Activated naive CD4-positive, alpha-beta T cell (primary cell): ENCODE measurements around the gene VWA3B.
"Not testable (repeated sequence)": the region's sequence is repeated elsewhere in the genome, so short reads cannot be mapped to it uniquely, and the experiment has no call there.

Source experiments
- DNase-seq, 4 experiments: peaks; one replicate each; lab custom pipeline; 2025; lab: John Stamatoyannopoulos, UW

VWA3B gene

DNA sequence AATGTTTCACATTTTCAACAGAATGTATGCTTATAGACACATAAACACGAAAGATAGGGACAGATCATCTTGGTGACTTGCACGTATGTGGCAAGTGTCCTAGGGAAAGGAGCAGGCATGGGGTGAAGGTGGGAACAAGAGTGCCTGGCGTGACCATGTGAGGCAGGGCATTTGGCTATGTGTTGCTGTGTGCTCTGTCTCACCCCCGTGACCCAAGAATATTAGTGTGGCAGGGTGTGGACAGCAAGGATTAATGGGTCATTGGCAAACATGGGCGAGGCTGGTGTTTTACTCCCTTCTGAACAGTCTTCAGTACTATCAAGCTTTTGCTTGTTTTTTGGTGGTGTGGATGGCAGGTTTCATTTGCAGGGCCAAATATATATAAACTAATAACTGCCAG, 1.3 kb upstream of the VWA3B start:
- DNase-seq = no peak

DNA sequence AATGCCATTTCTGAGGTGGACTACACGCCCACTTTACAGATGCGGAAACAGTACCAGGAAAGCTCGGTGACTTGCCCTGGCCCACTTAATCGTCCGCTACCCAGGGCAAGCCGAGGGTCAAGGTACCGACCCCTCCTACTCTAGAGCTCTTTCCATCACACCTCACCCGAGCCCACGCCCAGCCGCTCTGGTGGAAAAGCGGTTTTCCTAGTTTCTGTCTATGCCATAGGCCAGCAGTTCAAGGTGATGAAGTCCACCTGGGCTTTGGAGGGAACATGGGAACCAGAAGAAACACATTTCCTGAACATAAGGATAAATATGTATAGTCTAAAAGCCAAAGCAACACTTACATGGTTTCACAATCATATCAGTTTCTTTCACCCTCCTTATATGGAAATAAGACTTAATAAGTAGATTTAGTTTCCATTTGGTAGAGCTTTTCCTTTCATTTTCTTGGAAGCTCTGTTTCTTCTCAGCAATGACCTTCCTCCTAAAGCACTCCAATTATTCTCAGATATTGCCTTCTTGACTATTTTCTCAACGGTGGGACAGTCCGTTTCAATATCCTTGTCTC, 567 bp downstream of the VWA3B start:
- no peak for DNase-seq

DNA sequence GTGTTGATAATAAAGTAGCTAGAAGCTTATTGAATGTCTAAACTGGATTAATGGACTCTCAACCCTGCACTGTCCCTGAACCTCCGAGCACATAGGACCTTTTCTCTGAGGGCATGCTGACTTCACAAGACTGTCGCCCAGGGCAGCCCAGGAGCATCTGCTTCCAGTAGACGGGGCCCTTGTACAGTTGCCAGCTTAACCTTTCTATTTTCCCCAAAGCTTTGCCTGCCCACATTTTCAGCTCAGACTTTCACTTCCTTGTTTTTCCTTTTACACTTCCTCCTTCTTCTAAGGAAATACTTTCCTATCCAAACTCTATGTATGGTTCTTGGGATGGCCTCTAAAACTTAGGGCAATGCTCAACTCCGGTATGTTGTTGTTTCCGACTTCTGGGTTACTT, 1.3 kb downstream of the VWA3B start:
- no peak for DNase-seq

DNA sequence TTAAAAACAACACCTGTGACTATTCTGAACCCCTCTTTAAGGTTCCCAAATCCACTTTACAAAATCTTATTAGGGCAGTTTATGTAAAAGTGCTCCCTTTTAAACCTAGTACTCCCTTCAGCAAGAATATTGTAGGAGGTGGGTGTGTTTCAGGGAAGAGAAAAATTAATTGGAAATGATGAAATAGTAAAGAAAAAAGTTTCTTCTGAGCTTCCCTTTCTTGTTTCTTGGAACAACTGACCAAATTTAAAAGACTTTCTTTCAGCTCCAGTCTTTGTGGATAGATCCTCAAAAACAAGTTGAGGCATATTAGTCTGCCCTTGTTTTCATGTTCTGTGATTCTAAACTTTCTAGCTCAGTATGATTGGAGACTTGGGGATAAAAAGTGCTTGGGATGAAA, 3.0 kb downstream of the VWA3B start:
- DNase-seq = no peak

DNA sequence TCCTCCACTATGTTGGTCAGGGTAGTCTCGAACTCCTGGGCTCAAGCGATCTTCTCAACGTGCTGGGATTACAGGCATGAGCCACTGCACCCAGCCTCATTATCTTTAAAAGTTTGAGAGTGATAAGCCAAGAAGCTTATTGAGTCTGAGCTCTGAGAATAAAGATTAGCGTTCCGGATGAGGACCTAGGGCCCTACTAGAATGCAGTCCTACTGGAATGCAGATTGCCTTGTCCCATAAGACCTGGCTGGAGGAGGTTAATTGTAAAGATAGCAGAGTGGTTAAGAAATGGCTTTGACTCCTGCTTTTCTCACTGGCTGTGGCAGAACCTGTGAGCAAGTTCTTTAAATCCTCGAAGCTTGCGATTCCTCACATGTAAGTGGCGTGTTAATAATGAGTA, 4.0 kb downstream of the VWA3B start:
- DNase-seq = no peak

DNA sequence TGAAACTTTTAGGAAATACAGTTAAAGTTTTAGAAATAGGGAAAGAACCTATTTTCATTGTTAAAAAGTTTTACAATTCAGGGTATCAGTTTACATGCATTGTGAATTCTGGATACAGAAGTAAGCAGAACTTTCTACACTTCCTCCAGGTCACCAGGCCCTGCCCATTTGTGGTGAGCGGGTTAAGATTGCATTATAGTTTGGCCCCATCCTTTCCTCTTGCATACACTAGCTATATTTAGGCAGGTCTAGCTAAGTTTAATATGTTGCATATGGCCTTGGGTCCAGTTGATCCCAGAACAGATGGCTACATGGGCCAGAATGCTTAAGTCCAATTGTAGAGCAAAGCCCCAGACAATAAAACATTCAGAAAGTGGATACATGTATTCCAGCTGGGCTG, 4.8 kb downstream of the VWA3B start:
- DNase-seq = no peak

DNA sequence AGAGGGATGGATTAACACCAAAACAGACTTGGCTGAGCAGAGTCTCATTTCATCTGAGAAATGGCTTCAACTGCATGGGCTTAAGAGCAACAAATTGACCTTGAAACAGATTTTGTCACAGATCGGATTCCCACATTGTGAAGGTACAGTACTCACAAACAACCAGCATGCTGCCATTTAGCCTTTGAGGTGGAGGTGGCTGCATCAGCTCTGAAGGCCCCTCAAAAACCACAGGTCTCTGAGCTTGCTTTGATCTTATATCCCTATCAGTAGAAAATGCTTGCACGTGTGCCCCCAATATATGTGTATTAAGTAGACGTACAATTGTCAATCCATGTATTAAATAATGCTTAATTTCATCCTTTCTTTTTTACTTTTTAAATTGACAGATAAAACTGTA, 6.2 kb downstream of the VWA3B start:
- DNase-seq = no peak

DNA sequence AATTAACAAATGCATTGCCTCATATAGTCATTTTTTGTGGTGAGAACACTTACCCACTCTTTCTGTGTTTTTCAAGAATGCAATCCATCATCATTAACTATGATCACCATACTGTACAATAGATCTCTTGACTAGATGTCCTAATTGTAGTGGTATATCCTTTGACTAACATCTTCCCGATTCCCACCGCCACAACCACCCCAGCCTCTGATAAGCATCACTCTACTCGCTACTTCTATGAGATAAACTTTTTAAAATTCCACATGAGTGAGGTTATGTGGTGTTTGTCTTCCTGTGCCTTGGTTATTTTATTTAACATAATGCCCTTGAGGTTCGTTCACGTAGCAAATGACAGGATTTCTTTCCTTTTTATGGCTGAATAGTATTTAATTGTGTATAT, 6.6 kb downstream of the VWA3B start:
- DNase-seq = no peak

DNA sequence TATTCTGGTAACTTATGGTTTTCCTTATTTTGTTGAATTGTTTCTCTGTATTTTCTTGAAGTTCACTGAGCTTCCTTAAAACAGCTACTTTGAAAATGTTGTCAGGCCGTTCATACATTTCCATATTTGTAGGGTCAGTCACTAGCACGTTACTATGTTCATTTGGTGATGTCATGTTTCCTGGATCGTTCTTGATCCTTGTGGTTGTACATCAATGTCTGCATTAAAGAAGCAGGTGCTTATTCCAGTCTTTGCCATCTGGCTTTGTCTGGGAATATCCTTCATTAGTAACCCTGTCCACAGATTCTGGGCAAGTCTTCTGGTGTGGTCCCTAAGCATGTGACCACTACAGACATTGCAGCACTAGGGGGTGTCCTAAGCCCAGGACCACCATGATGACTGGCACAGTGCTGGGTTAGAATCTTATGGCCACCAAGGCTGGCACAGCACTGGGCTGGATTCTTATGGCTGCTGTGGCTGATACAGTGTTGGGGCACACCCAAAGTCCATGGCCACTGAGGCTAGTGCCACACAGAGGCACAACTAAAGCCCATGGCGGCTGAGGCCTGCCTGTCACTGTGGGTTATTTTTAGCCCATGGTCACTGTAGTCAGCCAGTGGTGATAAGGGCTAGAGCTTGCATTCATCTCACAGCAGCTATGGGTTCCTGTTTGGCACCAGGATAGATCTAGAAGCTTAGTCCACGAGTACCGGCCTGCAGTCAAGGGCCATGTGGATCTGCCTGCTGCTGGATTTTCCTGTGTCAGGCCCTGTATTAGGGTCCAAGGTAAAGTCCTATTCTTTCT, 13.2 kb downstream of the VWA3B start:
- DNase-seq = no peak

DNA sequence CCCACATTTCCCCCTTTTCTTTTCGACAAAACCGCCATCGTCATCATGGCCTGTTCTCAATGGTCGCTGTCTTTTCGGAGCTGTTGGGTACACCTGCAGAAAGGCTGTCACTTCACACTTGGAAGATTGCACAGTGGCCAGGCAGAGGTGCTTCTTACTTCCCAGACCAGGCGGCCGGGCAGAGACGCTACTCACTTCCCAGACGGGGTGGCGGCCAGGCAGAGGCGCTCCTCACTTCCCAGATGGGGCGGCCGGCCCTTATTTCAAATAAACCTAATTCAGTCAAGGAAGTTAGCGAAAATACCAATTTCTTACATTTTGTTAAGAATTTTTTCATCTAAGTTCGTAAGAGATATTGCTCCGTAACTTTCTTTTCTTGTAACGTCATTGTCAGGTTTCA, 15.3 kb downstream of the VWA3B start:
- not testable (repeated sequence) for DNase-seq

DNA sequence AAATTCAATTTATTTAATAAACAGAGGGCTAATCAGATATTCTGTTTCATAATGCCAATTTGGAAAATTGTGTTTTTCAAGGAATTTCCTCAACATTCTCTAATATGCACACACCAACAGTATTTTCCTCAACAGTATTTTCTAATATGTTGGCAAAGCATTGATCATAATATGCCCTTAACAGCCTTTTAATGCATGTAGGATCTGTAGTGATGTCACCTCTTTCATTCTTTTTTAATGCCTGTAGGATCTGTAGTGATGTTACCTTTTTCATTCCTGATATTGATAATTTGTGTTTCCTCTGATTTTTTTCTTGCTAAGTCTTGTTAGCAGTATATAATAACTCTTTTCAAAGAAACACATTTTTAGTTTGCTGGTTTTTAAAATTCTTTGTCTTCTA, 15.9 kb downstream of the VWA3B start:
- DNase-seq = no peak

DNA sequence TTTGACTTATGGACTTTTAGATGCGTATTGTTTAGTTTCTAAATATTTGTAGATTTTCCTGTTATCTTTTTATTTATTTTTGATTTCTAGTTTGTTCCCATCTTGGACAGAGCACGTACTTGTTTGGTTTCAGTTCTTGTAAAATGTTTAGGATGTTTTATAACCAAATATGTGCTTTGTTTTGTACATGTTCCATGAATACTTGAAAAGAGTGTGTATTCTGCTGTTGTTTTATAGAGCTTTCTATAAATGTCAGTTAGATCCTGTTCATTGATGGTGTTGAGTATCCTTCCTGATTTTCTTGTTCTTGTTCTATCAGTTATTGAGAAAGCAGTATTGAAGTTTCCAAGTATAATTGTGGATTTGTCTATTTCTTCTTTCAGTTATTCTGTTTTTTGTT, 21.1 kb downstream of the VWA3B start:
- DNase-seq = no peak

DNA sequence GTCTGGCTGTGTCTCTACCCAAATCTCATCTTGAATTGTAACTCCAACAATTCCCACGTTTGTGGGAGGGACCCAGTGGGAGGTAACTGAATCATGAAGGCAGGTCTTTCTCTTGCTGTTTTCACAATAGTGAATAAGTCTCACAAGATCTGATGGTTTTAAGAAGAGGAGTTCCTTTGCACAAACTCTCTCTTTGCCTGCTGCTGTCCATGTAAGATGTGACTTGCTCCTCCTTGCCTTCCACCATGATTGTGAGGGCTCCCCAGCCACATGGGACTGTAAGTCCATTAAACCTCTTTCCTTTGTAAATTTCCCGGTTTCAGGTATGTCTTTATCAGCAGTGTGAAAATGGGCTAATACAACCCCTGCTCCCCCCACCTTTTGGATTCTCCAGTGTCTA, 23.8 kb downstream of the VWA3B start:
- DNase-seq = no peak

DNA sequence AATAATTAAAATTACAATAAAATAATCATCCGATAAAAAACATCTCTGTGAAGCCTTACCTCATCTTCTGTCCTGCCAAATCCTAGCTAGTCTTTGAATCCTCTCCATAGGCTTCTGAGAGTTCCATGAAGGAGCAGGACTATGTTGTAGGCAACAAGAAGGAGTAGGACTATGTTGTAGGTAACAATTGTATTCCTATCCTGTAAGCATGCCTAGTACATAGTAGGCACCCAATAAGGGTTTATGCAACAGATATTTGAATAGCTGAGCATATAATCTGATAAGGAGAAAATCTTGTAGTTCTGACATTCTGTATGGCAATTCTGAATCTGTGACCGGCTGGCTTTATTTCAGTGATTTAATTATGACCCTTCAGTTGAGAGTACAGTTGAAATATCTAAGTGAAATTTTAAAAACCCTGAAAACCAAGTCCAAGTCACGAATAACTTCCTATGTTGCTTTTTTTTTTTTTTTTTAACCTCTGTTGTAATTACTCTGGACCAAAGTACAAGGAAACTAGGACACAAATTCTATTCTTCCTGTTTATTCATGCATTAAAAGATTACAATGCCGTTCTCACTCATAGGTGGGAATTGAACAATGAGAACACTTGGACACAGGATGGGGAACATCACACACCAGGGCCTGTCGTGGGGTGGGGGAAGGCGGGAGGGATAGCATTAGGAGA, 27.8 kb downstream of the VWA3B start:
- no peak for DNase-seq

DNA sequence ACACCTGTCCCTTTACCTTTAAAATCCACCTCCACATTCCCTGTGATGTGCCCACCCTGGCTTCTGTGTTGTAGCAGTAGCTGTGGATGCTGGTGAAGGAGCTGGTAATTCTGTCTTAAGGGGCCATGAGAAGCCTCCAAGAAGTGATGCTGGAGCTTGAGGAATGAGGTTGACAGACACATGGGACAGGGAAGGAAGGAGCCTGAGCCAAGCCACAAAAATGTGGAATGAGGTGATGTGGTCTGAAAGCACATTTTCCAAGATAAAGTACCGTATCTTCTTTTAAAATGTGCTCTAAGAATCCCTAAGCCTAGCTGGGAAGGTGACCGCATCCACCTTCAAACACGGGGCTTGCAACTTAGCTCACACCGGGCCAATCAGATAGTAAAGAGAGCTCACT, 31.2 kb downstream of the VWA3B start:
- no peak for DNase-seq

DNA sequence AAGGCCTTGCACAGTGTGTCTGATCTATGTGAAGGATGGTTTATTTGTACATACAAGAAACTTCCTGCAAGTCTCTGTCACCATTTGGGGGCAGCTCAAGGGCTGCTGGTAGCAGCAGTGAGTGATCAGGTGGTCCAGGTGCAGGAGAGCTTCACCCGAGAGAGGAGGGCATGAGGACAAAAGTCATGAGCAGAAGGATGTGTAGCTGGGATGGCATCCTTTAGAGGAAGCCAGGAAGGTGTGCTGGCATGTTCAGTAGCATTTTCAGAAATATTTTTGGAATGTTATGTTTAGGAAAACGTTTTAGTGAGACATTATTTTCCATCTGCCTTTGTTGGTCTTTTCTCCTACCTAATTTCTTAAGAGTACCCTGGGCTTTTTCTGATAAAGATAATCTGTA, 31.9 kb downstream of the VWA3B start:
- DNase-seq = no peak

DNA sequence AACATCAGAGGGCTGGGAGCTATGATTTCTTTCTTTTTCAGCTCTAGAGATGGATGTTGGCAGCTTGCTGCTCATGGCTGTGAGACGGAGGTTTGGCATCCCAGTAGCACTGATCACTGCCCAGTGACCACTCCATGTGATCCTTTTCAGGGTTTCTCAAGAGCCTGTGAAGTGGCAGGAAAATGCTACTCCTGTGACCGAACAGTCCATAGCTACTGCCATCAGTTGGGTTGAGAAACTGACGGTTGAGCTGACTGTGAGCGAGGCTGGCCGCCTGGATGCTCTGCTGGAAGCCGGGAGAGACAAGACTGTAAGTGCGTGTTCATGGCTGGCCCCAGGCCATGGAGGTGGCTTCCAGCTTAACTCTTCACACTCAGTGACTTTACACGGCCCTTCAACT, 34.2 kb downstream of the VWA3B start:
- DNase-seq = no peak

DNA sequence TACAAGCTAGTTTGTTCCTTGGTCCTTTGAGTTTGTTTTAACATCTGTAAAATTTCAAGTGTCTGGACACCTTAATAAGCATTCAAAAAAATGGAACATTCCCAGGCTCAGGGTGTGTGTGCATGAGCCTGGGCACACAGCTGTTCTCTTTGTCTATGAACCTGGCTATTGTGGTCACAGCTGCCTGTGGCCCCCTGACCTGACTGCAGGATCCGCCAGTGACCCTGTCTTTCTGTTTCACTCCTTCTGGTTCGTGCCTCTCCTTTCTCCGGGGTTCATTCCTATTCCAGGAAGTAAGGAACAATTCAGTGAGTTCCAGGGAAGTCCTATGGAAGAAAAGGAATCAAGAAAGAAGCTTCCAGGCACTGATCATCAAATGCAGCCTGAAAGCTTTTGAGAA, 35.6 kb downstream of the VWA3B start:
- DNase-seq = no peak

DNA sequence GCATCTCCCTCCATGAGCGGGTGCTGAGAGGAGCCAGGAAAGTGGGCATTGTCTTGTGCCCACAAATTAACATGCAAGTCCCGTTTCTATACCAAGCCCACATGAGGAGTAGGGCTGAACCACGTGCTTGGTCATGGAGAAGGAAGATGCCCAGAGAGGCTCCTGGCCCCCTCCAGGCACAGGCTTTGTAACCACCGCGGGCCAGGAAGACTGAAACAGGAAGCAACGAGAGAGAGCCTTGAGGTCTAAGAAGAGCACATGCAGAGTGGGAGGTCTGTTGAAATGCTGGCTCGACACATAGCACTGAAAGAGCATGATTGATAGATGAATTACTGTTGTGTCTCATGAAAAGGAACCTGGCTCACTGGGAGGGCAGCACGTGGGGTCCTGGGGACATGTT, 36.3 kb downstream of the VWA3B start:
- no peak for DNase-seq

DNA sequence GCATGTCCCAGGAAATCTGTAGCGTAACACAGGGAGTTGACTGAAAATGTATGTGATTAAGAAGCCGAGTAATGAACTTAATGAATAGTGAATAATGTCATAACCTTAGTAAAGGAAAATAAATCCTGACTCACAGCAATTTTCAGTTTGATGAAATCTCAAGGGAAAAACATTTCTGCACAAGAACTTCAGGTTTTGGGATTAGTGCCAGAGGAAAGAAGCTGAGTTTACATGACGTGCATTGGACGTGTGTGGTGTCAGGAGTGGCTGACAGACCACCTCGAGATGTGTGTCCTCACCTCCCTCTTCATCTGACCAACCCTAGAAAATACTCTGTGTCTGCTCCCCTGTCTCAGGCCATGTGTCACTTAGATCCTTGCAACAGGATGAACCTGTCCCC, 39.1 kb downstream of the VWA3B start:
- DNase-seq = no peak

DNA sequence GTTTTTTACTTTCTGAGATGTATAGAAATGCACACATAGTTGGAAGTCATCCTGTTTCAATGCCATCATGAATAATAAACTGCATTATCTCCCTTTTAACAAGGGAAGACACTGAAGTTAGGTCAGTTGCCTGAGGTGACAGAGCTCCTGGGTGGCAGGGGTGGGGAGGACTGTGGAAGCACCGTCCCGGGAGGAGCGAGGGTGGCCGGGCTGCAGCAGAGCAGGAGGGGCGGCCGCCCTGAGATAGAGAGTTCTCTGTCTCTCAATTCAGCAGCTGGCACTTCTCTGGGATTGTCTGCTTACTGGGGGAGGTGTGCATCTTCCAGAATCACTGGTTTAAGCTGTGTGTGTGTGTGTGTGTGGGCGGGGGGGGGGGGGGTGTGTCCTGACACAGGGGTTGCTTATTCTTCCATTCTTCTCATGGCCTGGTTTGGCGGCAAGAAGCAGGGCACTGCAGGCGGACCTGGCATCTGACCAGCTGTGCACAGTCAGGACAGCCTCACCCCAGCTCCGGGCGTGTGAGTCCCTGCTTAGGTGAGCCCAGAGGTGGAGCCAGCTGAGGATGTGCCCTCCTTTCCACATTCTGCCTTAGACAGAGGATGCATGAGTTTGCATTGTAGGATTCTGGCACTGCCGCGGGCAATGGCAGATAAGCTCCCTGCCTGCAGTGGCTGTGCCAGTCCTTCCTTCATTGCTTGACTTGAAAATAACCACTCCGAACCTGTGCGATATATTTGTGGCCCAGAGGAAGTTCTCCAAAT, 40.4 kb downstream of the VWA3B start:
- DNase-seq = no peak

DNA sequence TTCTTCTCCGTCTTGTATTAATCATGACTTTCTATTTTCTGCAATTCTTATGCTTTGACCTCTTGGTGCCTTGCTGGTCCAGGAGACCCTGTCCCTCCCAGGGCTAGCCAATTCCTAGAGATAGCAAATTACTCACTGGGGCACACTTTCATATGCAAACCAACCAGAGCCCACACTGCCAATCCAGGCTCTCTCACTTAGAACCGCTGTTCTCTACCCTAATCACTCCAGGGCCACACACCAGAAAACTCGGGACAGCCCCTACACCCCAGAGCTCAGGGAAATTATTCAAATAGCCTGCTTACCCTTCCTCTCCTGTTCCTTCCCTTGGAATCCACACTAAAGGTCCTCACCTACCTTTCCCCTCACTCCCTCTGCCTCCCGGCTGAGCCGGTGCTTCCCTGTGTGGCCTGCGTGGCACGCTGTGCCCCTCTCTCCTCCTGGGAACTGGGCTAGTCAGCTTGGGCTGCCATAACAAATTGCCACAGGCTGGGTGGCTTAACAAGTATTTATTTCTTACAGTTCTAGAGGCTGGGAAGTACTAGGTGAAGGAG, 41.7 kb downstream of the VWA3B start:
- no peak for DNase-seq
